OCI-LY1 (cell line): Measurements from ENCODE around the gene RGS7.

Source experiments
- H2AFZ ChIP-seq: fragments of 200-600 bp; sonication (generic), shearing (Covaris generic); 2 replicates; pipeline ENCODE4 v1.6.0; 2014; ENCODE audit warnings: antibody characterized with exemption, mild to moderate bottlenecking, low read length
- H3F3A ChIP-seq: fragments of 200-600 bp; sonication (generic), shearing (Covaris generic); 2 replicates; pipeline ENCODE4 v1.6.0; 2014; ENCODE audit warnings: mild to moderate bottlenecking, antibody characterized with exemption, low read length, moderate library complexity; ENCODE audit not compliant: insufficient read depth
- H3K27ac ChIP-seq: fragments of 200-600 bp; sonication (generic); 2 replicates; pipeline ENCODE4 v1.5.1; 2014; ENCODE audit warnings: low read length, mixed run types, mild to moderate bottlenecking, low read depth; ENCODE audit not compliant: poor library complexity, severe bottlenecking
- H3K27me3 ChIP-seq: fragments of 200-600 bp; sonication (generic); 2 replicates; pipeline ENCODE4 v1.6.0; 2014; ENCODE audit warnings: antibody characterized with exemption, mild to moderate bottlenecking, low read length, moderate library complexity; ENCODE audit not compliant: insufficient read depth
- H3K36me3 ChIP-seq: fragments of 200-600 bp; sonication (generic); 2 replicates; pipeline ENCODE4 v1.6.1; 2014; ENCODE audit warnings: mild to moderate bottlenecking, antibody characterized with exemption, low read length, moderate library complexity, mixed read lengths; ENCODE audit not compliant: insufficient read depth
- H3K4me1 ChIP-seq: fragments of 200-600 bp; sonication (generic); 2 replicates; pipeline ENCODE4 v1.5.1; 2014; ENCODE audit warnings: mild to moderate bottlenecking, low read length, moderate library complexity; ENCODE audit not compliant: insufficient read depth, severe bottlenecking
- H3K4me2 ChIP-seq: fragments of 200-600 bp; sonication (generic), shearing (Covaris generic); 2 replicates; pipeline ENCODE4 v1.6.1; 2014; ENCODE audit warnings: low read length
- H3K4me3 ChIP-seq: fragments of 200-600 bp; sonication (generic); 2 replicates; pipeline ENCODE4 v1.5.1; 2014; ENCODE audit warnings: low read length, low read depth, mild to moderate bottlenecking, mixed read lengths; ENCODE audit not compliant: poor library complexity, severe bottlenecking
- H3K79me2 ChIP-seq: fragments of 200-600 bp; shearing (Covaris generic); 2 replicates; pipeline ENCODE4 v1.6.1; 2016; ENCODE audit warnings: mixed run types, low read length, mixed read lengths; ENCODE audit not compliant: insufficient read depth
- H3K9ac ChIP-seq: fragments of 200-600 bp; sonication (generic), shearing (Covaris generic); 2 replicates; pipeline ENCODE4 v1.6.1; 2014; ENCODE audit warnings: mild to moderate bottlenecking, low read length, mixed read lengths
- H3K9me2 ChIP-seq: fragments of 200-600 bp; sonication (generic), shearing (Covaris generic); 2 replicates; pipeline ENCODE4 v1.6.1; 2014; ENCODE audit warnings: low read depth, mild to moderate bottlenecking, low read length, mixed read lengths
- H3K9me3 ChIP-seq: fragments of 200-600 bp; shearing (Covaris generic); 2 replicates; pipeline ENCODE4 v1.6.1; 2014; ENCODE audit warnings: low read length, mixed read lengths
- H4K20me1 ChIP-seq: fragments of 200-600 bp; sonication (generic), shearing (Covaris generic); 2 replicates; pipeline ENCODE4 v1.6.0; 2016; ENCODE audit warnings: mild to moderate bottlenecking, low read length; ENCODE audit not compliant: insufficient read depth
- EZH2 ChIP-seq: fragments of 200-600 bp; sonication (generic), shearing (Covaris generic); IDR thresholded peaks from 2 replicates; pipeline ENCODE4 v1.8.0; 2017; ENCODE audit warnings: borderline replicate concordance, mixed run types, mild to moderate bottlenecking, antibody characterized with exemption, low read length, moderate library complexity, mixed read lengths
- TF ChIP-seq, protein P1 (sequence below): fragments of 200-600 bp; sonication (generic), shearing (Covaris generic); IDR thresholded peaks from 2 replicates; pipeline ENCODE4 v1.5.1; 2017; ENCODE audit warnings: mild to moderate bottlenecking, antibody characterized with exemption, low read length, moderate library complexity, mixed read lengths

RGS7 gene

DNA sequence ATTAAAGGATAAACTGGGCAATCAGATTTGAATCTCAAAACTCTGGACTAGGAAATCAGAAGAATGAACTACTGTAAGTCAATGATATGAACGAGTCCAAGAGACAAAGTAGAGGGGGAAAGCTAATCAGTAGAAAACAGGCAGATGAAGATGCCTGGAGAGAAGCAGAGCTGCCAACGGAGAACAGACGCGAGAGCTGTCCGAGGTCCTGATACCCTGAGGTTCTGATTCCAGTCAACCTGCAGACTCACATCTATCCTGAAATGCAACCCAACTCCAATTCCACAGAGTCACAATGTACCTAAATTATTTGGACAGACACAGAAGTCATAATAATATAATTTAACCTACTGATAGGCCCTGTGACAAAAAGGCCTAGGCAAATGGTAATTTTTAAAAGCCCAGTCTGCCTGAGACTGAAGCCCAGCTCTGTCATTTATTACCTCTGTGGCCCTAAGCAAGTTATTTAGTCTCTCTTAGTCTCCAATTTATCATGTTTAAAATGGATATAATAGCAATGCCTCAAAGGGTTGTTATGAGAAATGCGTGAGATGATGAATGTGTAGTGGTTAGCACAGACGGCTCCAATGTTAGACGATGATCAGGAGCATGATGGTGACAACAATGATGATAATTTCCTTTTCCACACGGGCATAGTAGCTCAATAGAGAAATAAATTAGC, 33.4 kb downstream of the RGS7 start:
- no peaks in the 10 kb centered on the region for H4K20me1 ChIP-seq
- H3K36me3 ChIP-seq = no peaks in the 10 kb centered on the region
- H3F3A ChIP-seq = no peaks in the 10 kb centered on the region
- H3K27ac ChIP-seq = no peak overlapping the region
- no peak overlapping the region for H2AFZ ChIP-seq
- no peaks in the 10 kb centered on the region for H3K27me3 ChIP-seq
- H3K9me3 ChIP-seq = no peaks in the 10 kb centered on the region
- no peaks in the 10 kb centered on the region for H3K79me2 ChIP-seq
- no peaks in the 10 kb centered on the region for H3K4me1 ChIP-seq
- no peak for TF ChIP-seq EZH2
- TF ChIP-seq, protein P1, sequence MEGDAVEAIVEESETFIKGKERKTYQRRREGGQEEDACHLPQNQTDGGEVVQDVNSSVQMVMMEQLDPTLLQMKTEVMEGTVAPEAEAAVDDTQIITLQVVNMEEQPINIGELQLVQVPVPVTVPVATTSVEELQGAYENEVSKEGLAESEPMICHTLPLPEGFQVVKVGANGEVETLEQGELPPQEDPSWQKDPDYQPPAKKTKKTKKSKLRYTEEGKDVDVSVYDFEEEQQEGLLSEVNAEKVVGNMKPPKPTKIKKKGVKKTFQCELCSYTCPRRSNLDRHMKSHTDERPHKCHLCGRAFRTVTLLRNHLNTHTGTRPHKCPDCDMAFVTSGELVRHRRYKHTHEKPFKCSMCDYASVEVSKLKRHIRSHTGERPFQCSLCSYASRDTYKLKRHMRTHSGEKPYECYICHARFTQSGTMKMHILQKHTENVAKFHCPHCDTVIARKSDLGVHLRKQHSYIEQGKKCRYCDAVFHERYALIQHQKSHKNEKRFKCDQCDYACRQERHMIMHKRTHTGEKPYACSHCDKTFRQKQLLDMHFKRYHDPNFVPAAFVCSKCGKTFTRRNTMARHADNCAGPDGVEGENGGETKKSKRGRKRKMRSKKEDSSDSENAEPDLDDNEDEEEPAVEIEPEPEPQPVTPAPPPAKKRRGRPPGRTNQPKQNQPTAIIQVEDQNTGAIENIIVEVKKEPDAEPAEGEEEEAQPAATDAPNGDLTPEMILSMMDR = no peak
- H3K4me3 ChIP-seq = no peak overlapping the region
- H3K9ac ChIP-seq = no peak overlapping the region
- H3K4me2 ChIP-seq = no peak overlapping the region
- H3K9me2 ChIP-seq = no peaks in the 10 kb centered on the region

DNA sequence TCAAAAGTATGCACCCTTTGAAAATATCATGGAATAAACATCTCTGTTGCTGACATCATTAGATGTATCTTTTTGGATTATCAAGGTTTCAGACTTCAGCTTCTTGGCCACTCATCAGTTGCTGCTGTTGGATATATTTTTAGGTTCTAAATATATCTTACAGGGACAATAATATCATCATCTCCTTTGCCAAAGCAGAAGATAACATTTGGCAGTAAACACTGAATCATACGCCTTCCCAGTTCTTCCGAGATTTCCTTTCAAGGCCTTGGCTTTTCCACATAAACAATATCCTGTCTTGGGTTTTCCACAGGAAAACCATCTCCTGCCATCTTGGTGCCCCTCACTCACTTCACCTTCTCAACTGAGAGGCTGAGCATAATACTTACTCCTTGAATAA, 39.3 kb downstream of the RGS7 start:
- no peaks in the 10 kb centered on the region for H3F3A ChIP-seq
- no peak overlapping the region for H3K4me3 ChIP-seq
- no peak overlapping the region for H3K9ac ChIP-seq
- no peaks in the 10 kb centered on the region for H3K36me3 ChIP-seq
- no peak overlapping the region for H3K27ac ChIP-seq
- H3K9me3 ChIP-seq = no peaks in the 10 kb centered on the region
- no peak overlapping the region for H3K4me2 ChIP-seq
- no peaks in the 10 kb centered on the region for H3K9me2 ChIP-seq
- no peak for TF ChIP-seq EZH2
- TF ChIP-seq, protein P1 = no peak
- H2AFZ ChIP-seq = no peak overlapping the region
- no peaks in the 10 kb centered on the region for H3K27me3 ChIP-seq
- H3K79me2 ChIP-seq = no peaks in the 10 kb centered on the region
- H4K20me1 ChIP-seq = no peaks in the 10 kb centered on the region
- no peaks in the 10 kb centered on the region for H3K4me1 ChIP-seq

DNA sequence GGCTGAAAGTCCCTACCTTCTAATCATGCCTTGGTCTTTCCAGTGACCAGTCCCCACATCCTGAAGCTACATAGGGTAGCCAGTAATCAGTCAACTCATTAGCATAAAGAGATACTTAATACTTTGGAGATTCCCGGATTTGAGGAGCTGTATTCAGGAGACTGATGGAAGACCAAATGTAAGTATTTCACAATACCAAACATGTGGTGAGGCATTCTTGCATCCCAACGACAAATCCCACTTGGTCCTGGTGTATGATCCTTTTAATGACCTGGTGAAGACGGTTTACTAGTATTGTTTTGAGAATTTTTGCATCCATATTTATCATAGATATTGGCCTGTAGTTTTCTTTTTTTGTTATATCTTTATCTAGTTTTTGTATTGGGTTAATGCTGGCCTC, 40.6 kb downstream of the RGS7 start:
- Histone ChIP-seq H3K27ac (no peak overlapping the region), H4K20me1 (no peaks in the 10 kb centered on the region), H3K4me2 (no peak overlapping the region), H3K9me2 (no peaks in the 10 kb centered on the region), H3K36me3 (no peaks in the 10 kb centered on the region), H3K79me2 (no peaks in the 10 kb centered on the region), H3K9me3 (no peaks in the 10 kb centered on the region), H3K9ac (no peak overlapping the region), H3K27me3 (no peaks in the 10 kb centered on the region), H3K4me1 (no peaks in the 10 kb centered on the region), H2AFZ (no peak overlapping the region), H3F3A (no peaks in the 10 kb centered on the region), H3K4me3 (no peak overlapping the region)
- TF ChIP-seq, protein P1 = no peak
- no peak for TF ChIP-seq EZH2
